K562 (cell line): ENCODE data around the gene TRIO. TPM values are rescaled to one million over a fixed set of nuclear protein-coding genes. Genes with fewer than 3 reads are reported as not detected.

ENCODE experiments used
- ATF3 ChIP-seq, 2 experiments: fragments of 450-650 bp in 1 of 2; sonication (generic) in 1 of 2; formaldehyde crosslinking in 1 of 2; IDR thresholded peaks in 1 of 2; conservative IDR thresholded peaks in 1 of 2; 2 replicates each; pipeline versions ENCODE4 v1.6.1 to v1.8.1; 2016 to 2023; ENCODE audit warnings: mild to moderate bottlenecking in 2 of 2, moderate library complexity in 2 of 2, inconsistent platforms in 1 of 2, missing genetic modification reagents in 1 of 2
- BACH1 ChIP-seq: fragments of 200-800 bp; sonication (Bioruptor generic); IDR thresholded peaks from 2 replicates; pipeline ENCODE4 v1.6.1; 2016; ENCODE audit warnings: missing genetic modification characterization, missing compliant biosample characterization
- MGA ChIP-seq: fragments of 450-650 bp; IDR thresholded peaks from 2 replicates; pipeline ENCODE4 v1.6.1; 2016; ENCODE audit warnings: mild to moderate bottlenecking, moderate library complexity
- NFRKB ChIP-seq: fragments of 450-650 bp; IDR thresholded peaks from 2 replicates; pipeline ENCODE4 v1.6.1; 2016; ENCODE audit warnings: low read depth
- SMARCE1 ChIP-seq: fragments of 450-650 bp; IDR thresholded peaks from 2 replicates; pipeline ENCODE4 v1.7.1; 2016; ENCODE audit warnings: mild to moderate bottlenecking
- YY1 ChIP-seq, 3 experiments: IDR thresholded peaks; 2 replicates each; pipeline ENCODE4 v1.6.1; 2011; ENCODE audit warnings: low read length in 2 of 3, mild to moderate bottlenecking in 2 of 3, moderate library complexity in 2 of 3, borderline replicate concordance in 1 of 3, control low read depth in 1 of 3, low read depth in 1 of 3; ENCODE audit not compliant: insufficient read depth in 3 of 3, insufficient replicate concordance in 2 of 3, control insufficient read depth in 1 of 3, insufficient read length in 1 of 3; ENCODE audit errors: extremely low read depth in 1 of 3
- ZNF12 ChIP-seq: sonication (generic); formaldehyde crosslinking; IDR thresholded peaks from 2 replicates; pipeline ENCODE4 v1.4.0; 2020; ENCODE audit warnings: mild to moderate bottlenecking, missing genetic modification reagents
- ZNF592 ChIP-seq: fragments of 450-650 bp; IDR thresholded peaks from 2 replicates; pipeline ENCODE4 v1.6.1; 2017; ENCODE audit warnings: antibody characterized with exemption, mild to moderate bottlenecking
- polyA plus RNA-seq, 8 experiments: library from polyadenylated mRNA; depleted of rRNA in 4 of 8; stranded (reverse) in 5 of 8; unstranded in 3 of 8; fragments of >200 nt; fragmentation: Nextera tagmentation in 2 of 8; fragmentation: Illumina TruSeq in 1 of 8; extraction: Ambion mirVana in 2 of 8; extraction: Trizol in 1 of 8; gene quantifications; 2 replicates each; pipeline versions ENCODE4 v1.2.1 to v1.2.3, GENCODE V29; 2011 to 2014; ENCODE audit warnings: inconsistent platforms in 1 of 8, missing spikeins in 1 of 8
- total RNA-seq, 7 experiments: library from RNA; depleted of rRNA in 6 of 7; stranded (reverse); fragments of >200 nt in 6 of 7; fragmentation: Illumina TruSeq in 2 of 7; extraction: Trizol in 2 of 7; gene quantifications; 2 replicates each; pipeline versions ENCODE4 v1.2.1 to v1.2.3, GENCODE V29; 2011 to 2021; ENCODE audit warnings: low replicate concordance in 1 of 7

The TRIO gene
- total and polyA plus RNA-seq, 9 of the 15 experiments (the other 6 are each of a cell fraction or from before 2014, with no cell fraction given), result 0.24 to 5.0 (median 1.1) TPM

GRCh38 chr5:14267991-14268708, 125.0 kb downstream of the TRIO start (continued):
- TF ChIP-seq MGA (peak; percentile 32; the same call in 1 of the 2 replicates), SMARCE1 (peak; percentile 96), ZNF592 (peak; percentile 66; the same call in 1 of the 2 replicates), YY1 (IDR thresholded peaks at IDR 0.05; ENCODE audit: borderline replicate concordance in 1 of 3, control insufficient read depth in 1 of 3, extremely low read depth in 1 of 3, insufficient read depth in 3 of 3, insufficient read length in 1 of 3, insufficient replicate concordance in 2 of 3, low read depth in 1 of 3, low read length in 2 of 3) (peak in 1 of 3 experiments; percentile 49), ATF3 (IDR thresholded peaks at IDR 0.05) (peak; percentile 96), ATF3 (CRISPR knock-in tag; conservative IDR thresholded peaks at IDR 0.05) (peak; percentile 93), BACH1 (tag) (peak; percentile 43; the same call in 1 of the 2 replicates), ZNF12 (no peak), NFRKB (0 out of 2 replicates have a peak, but pooled peaks have one; percentile 2)
